NT2/D1 (cell line): ENCODE data around the gene TSPAN10.

Source experiments
- YY1 ChIP-seq: IDR thresholded peaks from 2 replicates; pipeline ENCODE4 v1.6.1; 2011; ENCODE audit not compliant: insufficient read length, insufficient read depth
- ZNF274 ChIP-seq: IDR thresholded peaks from 2 replicates; pipeline ENCODE4 v1.6.1; 2011; ENCODE audit warnings: mild to moderate bottlenecking, low read depth, low read length

DNA sequence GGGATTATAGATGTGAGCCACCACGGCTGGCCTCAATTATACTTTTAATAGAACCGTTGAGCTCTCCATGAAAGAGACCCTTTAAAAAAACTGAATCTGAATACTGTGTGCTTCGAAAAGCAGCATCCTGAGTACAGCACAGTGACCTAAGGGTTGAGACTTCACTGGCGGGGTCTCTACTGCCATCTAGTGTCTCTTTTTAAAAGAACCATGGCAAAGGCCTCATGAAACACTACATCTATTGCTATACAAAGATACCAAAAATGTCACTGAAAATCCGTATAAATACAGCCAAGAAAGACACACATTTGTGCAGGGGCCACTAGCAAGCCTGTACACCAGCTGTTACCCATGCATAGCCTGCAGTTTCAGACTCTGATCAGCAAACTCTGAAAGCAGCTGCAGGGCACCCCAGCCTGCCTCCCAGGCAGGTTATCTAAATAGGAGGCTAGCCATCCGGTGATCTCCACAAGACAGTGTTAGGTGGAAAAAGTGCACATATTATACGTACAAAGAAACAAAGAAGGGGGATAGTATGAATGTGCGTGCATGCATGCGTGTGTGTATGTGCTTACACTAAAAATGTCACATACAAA is 35.4 kb upstream of the TSPAN10 start:
- TF ChIP-seq YY1 (no peak), ZNF274 (no peak)
